OCI-LY7 (cell line): ENCODE measurements around the gene CLDN9.

ENCODE experiments used
- CTCF ChIP-seq: fragments of 200-600 bp; sonication (generic); conservative IDR thresholded peaks from 2 replicates; pipeline ENCODE4 v1.5.1; 2014; ENCODE audit warnings: mild to moderate bottlenecking, antibody characterized with exemption, low read length, moderate library complexity, mixed read lengths
- EZH2phosphoT487 ChIP-seq: fragments of 200-600 bp; sonication (generic); IDR thresholded peaks from 2 replicates; pipeline ENCODE4 v1.6.1; 2018; ENCODE audit warnings: low read depth, borderline replicate concordance, mild to moderate bottlenecking, mixed run types, antibody characterized with exemption, low read length, moderate library complexity, mixed read lengths

GRCh38 chr16:3057181-3058138 is 44.7 kb downstream of the CLDN9 start:
- TF ChIP-seq CTCF (no peak), EZH2phosphoT487 (no peak)
